ENCODE measurements around the gene CEACAM19. TPM values are rescaled to one million over a fixed set of nuclear protein-coding genes. Genes with fewer than 3 reads are reported as not detected.

CEACAM19 gene
- total RNA-seq, 1 experiment from 2014 or later, result 0.12 TPM

GRCh38 chr19:44722131-44723121, 51.1 kb downstream of the CEACAM19 start:
- DNase-seq (ENCODE audit: low read depth), result peak; percentile 74

DNA sequence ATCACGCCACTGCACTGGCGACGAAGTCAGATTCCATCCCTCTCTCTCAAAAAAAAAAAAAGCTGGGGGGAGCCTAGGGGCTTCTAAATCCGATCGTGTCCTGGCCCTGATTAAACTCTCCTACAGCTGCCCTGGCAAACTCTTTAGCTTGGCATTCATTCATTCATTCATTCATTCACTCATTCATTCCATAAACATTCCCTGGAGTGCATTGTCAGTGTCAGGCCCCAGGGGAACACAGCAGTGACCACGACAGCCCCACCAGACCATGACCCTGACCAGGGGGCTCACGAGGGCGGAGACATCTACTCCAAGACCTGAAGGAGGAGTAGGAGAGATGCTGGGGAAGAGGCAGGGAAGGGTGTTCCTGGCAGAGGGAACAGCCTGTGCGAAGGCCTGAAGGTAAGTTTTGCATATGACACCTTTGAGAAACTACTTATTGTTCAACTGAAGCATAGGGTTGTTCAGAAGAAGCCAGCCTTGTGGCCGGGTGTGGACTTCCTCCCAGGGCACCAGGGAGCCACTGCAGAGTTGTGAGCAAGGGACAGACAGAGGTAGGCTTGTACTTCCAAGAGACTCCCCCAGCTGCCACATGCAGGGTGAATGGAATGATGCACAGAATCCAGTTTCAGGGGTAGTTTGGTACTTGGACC, 52.1 kb downstream of the CEACAM19 start:
- no peak for DNase-seq (ENCODE audit: low read depth)

DNA sequence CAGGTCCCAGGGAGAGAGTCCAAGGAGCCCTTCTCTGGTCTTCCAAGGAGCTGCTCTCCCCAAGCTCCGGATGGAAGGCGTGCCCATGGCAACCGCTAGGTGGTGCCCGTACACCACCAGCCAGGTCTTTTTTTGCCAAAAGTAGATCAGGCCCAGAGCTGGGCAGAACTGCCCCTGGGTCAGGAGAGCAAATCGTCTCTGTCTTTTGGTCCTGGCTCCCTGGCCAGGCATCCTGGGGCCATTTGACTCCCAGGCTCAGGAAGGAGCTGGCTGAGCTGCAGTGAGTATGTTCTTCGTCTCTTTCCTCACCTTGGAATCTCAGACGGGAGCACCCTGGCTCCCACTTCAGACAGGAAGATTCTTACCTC, 52.7 kb downstream of the CEACAM19 start:
- DNase-seq (ENCODE audit: low read depth), result peak; percentile 85

DNA sequence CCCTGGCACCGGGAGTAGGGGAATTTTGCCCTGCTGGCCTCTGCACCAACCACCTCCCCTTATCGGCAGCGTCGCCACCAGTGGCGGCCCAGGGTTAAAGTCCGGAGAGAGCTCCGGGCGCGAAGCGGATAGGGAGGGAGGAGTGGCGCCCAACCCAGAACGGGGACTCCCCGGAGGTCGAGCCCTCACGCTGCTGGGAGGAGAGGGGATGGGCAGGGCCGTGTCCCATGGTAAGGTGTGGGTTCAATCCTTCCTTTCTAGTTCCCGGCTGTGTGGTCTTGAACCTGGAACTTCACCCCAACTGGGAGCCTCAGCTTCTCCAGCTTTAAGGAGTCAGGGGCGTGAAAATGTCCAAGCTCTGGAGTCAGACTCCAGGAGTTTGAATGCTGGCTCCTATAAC, 54.0 kb downstream of the CEACAM19 start:
- no peak for DNase-seq (ENCODE audit: low read depth)

DNA sequence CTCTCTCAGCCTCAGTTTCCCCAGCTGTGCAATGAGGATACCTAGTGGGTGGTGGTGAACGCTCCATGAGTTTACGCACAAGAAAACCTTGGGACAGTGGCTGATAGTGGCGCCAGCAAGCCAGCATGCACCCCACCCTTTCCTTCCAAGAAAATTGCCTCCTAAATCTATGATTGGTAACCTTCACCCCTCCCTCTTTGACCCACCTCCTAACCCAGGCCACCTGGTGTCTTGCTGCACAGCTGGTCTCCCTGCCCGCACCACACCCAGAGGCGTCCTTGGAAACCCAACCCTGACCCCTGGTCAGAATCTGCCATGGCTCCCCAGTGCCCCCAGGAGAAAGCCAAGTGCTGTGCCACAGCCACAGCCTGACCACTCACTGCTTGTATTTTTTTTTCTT, 54.4 kb downstream of the CEACAM19 start:
- no peak for DNase-seq (ENCODE audit: low read depth)

DNA sequence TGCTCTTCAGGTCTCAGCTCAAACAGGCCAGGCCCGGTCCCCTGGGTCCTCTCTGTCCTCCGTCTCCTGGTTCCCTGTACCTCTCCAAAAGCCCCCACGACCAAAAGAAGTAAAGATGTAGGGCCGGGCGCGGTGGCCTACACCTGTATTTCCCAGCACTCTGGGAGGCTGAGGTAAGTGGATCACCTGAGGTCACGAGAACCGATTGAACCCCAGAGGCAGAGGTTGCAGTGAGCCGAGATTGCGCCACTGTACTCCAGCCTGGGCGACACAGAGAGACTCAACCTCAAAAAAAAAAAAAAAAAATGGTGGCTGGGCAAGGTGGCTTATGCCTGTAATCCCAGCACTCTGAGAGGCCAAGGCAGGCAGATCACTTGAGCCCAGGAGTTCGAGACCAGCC, 55.2 kb downstream of the CEACAM19 start:
- no peak for DNase-seq (ENCODE audit: low read depth)

DNA sequence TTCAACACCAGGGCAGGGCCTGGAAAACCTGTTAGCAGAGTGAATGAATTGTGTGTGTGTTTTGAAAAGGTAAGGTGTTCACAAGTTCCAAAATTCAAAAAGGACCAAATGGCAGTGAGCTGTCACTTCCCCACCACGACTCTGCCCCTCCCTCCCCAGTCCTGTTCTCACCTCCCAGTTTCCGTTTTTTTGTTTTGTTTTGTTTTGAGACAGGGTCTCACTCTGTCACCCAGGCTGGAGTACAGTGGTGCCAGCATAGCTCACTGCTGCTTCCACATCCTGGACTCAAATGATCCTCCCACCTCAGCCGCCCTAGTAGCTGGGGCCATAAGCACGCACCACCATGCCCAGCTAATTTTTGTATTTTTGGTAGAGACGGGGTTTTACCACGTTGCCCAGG, 56.9 kb downstream of the CEACAM19 start:
- DNase-seq (ENCODE audit: low read depth), result no peak

DNA sequence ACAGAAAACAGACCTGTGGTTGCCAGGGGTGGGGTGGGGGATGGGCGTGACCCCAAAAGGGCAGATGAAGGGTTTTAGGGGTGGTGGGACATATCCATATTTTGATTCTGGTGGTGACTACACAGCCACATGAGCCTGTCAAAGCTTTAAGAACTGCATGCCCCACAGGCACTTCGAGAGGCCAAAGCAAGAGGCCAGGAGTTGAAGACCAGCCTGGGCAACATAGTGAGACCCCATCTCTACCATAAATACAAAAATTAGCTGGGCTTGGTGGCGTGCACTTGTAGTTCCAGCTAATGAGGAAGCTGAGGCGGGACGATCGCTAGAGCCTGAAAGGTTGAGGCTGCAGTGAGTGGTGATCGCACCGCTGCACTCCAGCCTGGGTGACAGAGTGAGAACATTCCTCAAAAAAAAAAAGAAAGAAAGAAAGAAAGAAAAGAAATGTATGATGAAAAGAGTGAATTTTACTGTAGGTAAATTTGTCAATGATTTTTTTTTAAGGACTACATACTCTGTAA, 58.3 kb downstream of the CEACAM19 start:
- no peak for DNase-seq (ENCODE audit: low read depth)

- no peak for DNase-seq (ENCODE audit: low read depth)
Measured at GRCh38 chr19:44731081-44731480, 59.8 kb downstream of the CEACAM19 start.

DNA sequence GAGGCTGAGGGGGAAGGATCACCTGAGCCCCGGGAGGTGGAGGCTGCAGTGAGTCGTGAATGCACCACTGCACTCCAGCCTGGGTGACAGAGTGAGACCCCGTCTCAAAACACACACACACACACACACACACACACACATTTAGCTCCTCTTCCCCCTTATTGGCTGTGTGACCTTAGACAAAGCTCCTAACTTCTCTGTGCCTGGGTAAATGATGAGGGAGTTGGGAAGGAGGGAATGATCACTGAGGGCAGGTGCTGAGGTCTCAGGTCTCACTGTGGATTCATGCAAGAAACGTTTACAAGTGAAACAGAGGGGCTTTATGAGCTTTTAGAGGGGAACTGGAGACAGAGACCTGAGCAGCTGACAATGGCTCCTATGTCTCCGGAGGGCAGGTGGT, 60.3 kb downstream of the CEACAM19 start:
- DNase-seq (ENCODE audit: low read depth), result no peak

- no peak for DNase-seq (ENCODE audit: low read depth)
Measured at GRCh38 chr19:44732235-44733014, 61.1 kb downstream of the CEACAM19 start.

Other genes starting within 250 kb of the CEACAM19 start
- gene ZNF229, start 223.0 kb upstream of the CEACAM19 start, total RNA-seq (2014; rRNA removed; shearing (Covaris generic)), result 3.8 and 6.1 TPM in 2 replicates
- 10.7 and 11.7 TPM in 2 replicates for gene ZNF180, start 171.0 kb upstream of the CEACAM19 start, total RNA-seq (2014; rRNA removed; shearing (Covaris generic))
- not detected in 2 replicates for gene CEACAM20, start 141.8 kb upstream of the CEACAM19 start, total RNA-seq (2014; rRNA removed; shearing (Covaris generic))
- gene IGSF23, start 57.9 kb upstream of the CEACAM19 start, total RNA-seq (2014; rRNA removed; shearing (Covaris generic)), result not detected in 2 replicates
- gene PVR, start 27.6 kb upstream of the CEACAM19 start, total RNA-seq (2014; rRNA removed; shearing (Covaris generic)), result 34.2 and 35.7 TPM in 2 replicates
- gene CEACAM16, start 27.7 kb downstream of the CEACAM19 start, total RNA-seq (2014; rRNA removed; shearing (Covaris generic)), result 0.20 TPM in 1 of 2 replicates, not detected in the other
- gene BCL3, start 77.2 kb downstream of the CEACAM19 start, total RNA-seq (2014; rRNA removed; shearing (Covaris generic)), result 21.8 and 22.6 TPM in 2 replicates
- not detected in 2 replicates for gene CBLC, start 106.4 kb downstream of the CEACAM19 start, total RNA-seq (2014; rRNA removed; shearing (Covaris generic))
- gene BCAM, start 137.6 kb downstream of the CEACAM19 start, total RNA-seq (2014; rRNA removed; shearing (Covaris generic)), result 4.6 and 5.7 TPM in 2 replicates
- 49.3 and 51.0 TPM in 2 replicates for gene NECTIN2, start 174.8 kb downstream of the CEACAM19 start, total RNA-seq (2014; rRNA removed; shearing (Covaris generic))
- gene TOMM40, start 219.8 kb downstream of the CEACAM19 start, total RNA-seq (2014; rRNA removed; shearing (Covaris generic)), result 75.2 and 141 TPM in 2 replicates
- gene APOE, start 234.3 kb downstream of the CEACAM19 start, total RNA-seq (2014; rRNA removed; shearing (Covaris generic)), result 6.1 and 8.5 TPM in 2 replicates
- 1.3 and 1.8 TPM in 2 replicates for gene APOC1, start 243.1 kb downstream of the CEACAM19 start, total RNA-seq (2014; rRNA removed; shearing (Covaris generic))